ENCODE data around the gene ENAH.

ENAH gene

GRCh38 chr1:225467193-225468020, 185.5 kb downstream of the ENAH start:
- H3K4me1 ChIP-seq (ENCODE audit: insufficient read depth, low read length) = peaks cover 29% of the 10 kb centered on the region
- H3K9me3 ChIP-seq (ENCODE audit: control insufficient read depth, insufficient read depth, low read length) = no peaks in the 10 kb centered on the region
- H3K9ac ChIP-seq (ENCODE audit: low read depth, low read length) = no peak overlapping the region
- H3K36me3 ChIP-seq (ENCODE audit: insufficient read depth, low read length) = no peaks in the 10 kb centered on the region

DNA sequence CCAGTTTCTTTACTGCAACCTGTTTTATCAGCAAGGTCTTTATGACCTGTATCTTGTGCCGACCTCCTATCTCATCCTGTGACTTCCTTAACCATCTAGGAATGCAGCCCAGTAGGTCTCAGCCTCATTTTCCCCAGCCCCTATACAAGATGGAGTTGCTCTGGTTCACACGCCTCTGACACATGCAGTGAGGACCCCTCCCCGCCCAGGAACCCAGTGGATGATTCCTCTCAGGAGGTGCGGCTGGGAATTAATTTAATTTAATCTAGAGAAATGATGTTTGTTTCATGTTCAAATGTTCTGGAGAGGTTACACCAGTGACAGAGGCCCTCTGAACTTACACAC, 186.1 kb downstream of the ENAH start:
- H3K9me3 ChIP-seq (ENCODE audit: control insufficient read depth, insufficient read depth, low read length) = no peaks in the 10 kb centered on the region
- H3K9ac ChIP-seq (ENCODE audit: low read depth, low read length) = no peak overlapping the region
- no peaks in the 10 kb centered on the region for H3K36me3 ChIP-seq (ENCODE audit: insufficient read depth, low read length)
- peaks cover 29% of the 10 kb centered on the region for H3K4me1 ChIP-seq (ENCODE audit: insufficient read depth, low read length)

DNA sequence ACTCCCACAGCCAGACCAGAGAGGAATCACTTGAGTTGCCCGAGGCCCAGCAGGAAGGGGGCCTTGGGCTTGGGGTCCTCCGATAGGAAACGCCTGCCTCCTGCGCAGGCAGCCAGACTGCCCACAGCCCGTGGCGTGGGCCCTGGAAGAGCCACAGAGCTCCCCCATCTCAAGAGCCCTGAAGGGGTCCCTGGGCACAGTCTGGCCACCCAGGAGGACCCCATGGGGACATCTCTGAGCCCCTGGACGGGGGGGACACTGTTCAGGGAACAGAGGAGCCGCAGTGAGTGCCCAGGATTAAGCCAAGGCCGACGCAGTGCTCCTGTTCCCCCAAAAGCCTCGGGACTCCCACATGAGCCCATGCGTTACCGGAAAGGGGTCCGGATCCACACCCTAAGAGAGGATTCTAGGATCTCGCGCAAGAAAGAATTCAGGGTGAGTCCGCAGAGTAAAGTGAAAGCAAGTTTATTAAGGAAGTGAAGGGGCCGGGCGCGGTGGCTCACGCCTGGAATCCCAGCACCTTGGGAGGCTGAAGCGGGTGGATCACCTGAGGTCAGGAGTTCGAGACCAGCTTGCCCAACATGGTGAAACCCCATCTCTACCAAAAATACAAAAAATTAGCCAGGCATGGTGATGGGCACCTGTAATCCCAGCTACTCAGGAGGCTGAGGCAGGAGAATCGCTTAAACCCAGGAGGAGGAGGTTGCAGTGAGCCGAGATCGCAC, 187.0 kb downstream of the ENAH start:
- Histone ChIP-seq H3K4me1 (ENCODE audit: insufficient read depth, low read length) (peaks cover 32% of the 10 kb centered on the region), H3K9me3 (ENCODE audit: control insufficient read depth, insufficient read depth, low read length) (no peaks in the 10 kb centered on the region), H3K36me3 (ENCODE audit: insufficient read depth, low read length) (no peaks in the 10 kb centered on the region), H3K9ac (ENCODE audit: low read depth, low read length) (no peak overlapping the region)

DNA sequence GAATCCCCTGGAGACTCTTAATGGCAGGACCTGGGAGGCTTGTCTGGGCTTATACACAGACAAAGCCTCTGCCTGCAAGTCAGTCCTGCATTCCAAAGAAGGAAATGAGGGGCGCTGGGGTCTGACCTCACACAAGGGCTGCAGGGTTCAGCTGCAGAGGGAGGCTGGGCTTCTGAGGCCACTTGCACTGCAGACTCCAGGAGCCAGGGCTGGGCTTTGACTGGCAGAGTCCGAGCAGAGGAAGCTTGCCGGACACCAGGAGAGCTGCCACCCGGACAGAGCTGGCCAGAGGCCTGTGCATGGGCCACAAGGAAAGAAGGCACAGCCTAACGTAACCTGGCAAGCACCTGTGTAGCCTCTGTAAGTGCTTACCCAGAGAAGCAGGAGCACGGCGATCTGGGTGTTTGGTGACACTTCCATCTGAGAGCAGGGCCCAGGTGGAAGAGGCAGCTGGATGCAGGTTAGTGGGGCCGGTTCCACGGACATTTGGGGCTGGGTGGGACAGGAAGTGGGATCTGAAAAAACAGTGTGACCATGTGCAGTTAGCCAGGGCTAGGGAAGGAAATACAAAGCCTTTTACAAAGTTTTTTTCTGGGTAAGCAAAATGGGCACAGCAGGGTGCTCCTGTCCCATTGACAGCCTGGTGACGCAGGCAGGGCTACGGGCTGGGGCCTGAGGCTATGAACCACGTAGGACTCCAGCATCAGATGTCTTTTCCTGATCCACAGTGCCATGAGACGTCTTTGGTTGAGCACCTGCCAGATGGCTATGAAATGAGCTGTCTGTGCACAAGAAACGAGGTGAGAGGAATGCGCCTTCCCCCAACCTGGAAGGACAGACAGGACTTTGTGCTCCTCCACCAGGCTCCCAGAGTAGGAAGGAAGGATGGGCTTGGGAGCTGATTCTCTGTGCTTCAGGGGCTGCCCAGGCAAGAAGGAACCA, 187.8 kb downstream of the ENAH start:
- peaks cover 37% of the 10 kb centered on the region for H3K4me1 ChIP-seq (ENCODE audit: insufficient read depth, low read length)
- peak overlapping the region; percentile 2 for H3K9ac ChIP-seq (ENCODE audit: low read depth, low read length)
- H3K36me3 ChIP-seq (ENCODE audit: insufficient read depth, low read length) = no peaks in the 10 kb centered on the region
- H3K9me3 ChIP-seq (ENCODE audit: control insufficient read depth, insufficient read depth, low read length) = no peaks in the 10 kb centered on the region

- H3K4me1 ChIP-seq (ENCODE audit: insufficient read depth, low read length) = peaks cover 37% of the 10 kb centered on the region
- H3K36me3 ChIP-seq (ENCODE audit: insufficient read depth, low read length) = no peaks in the 10 kb centered on the region
- no peaks in the 10 kb centered on the region for H3K9me3 ChIP-seq (ENCODE audit: control insufficient read depth, insufficient read depth, low read length)
- no peak overlapping the region for H3K9ac ChIP-seq (ENCODE audit: low read depth, low read length)
Measured at GRCh38 chr1:225462714-225463574, 190.0 kb downstream of the ENAH start.

DNA sequence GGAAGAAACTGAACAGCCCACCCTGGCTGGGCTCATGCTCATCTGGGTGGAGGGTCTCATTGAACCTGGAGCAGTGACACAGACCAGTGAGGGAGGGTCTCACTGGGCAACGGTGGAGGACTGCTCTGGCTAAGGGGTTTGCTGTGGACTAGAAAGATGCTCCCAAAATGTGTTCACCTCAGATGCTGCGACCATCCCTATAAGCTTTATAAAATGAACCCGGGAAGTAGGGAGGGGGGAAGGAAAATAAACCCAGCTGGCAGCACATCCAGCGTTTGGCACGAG, 190.6 kb downstream of the ENAH start:
- H3K9ac ChIP-seq (ENCODE audit: low read depth, low read length) = no peak overlapping the region
- no peaks in the 10 kb centered on the region for H3K36me3 ChIP-seq (ENCODE audit: insufficient read depth, low read length)
- no peaks in the 10 kb centered on the region for H3K9me3 ChIP-seq (ENCODE audit: control insufficient read depth, insufficient read depth, low read length)
- peaks cover 37% of the 10 kb centered on the region for H3K4me1 ChIP-seq (ENCODE audit: insufficient read depth, low read length)

DNA sequence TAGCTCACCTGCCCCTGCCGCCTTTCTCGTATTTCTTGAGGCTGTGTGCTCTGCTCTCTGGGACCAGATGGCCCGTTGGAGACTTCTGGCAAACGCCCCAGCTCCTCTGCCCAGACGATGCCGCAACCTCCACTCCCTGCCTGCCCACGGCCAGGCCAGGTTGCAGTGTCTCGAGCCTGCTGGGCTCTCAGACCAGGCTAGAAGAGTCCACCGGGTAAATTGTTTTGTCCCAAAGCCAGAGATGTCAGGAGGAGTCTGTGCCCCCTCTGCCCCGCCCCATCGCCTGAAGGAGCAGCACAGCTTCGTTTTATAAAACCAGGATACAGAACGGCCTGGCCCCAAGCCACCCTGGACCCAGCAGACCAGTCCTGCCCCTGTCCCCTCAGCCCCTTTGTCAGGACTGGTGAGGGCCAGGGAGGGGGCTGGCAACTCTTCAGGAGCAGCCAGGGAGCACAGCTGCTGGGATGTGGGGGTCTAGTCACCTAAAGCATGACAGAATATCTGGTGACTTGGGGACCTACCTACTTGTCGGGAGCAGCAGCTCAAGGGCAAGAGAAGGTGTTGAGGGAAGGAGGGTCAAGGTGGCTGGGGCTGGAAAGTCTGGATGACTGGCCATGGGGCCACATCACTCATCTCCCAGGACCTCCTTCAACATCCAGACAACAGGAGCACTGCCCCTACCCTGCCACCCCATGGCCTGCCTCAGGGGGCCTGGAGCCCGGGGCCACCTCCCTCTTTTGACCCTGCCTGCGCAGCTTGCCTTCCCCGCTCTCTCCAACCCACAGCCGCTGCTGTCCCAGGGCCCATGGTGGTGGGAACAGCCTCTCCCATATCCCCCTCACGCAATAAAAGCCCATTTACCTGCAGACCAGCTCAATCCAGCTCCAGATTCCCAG, 191.1 kb downstream of the ENAH start:
- Histone ChIP-seq H3K36me3 (ENCODE audit: insufficient read depth, low read length) (no peaks in the 10 kb centered on the region), H3K4me1 (ENCODE audit: insufficient read depth, low read length) (peaks cover 37% of the 10 kb centered on the region), H3K9ac (ENCODE audit: low read depth, low read length) (no peak overlapping the region), H3K9me3 (ENCODE audit: control insufficient read depth, insufficient read depth, low read length) (no peaks in the 10 kb centered on the region)

- Histone ChIP-seq H3K9ac (ENCODE audit: low read depth, low read length) (no peak overlapping the region), H3K9me3 (ENCODE audit: control insufficient read depth, insufficient read depth, low read length) (no peaks in the 10 kb centered on the region), H3K4me1 (ENCODE audit: insufficient read depth, low read length) (peaks cover 37% of the 10 kb centered on the region), H3K36me3 (ENCODE audit: insufficient read depth, low read length) (no peaks in the 10 kb centered on the region)
Measured at GRCh38 chr1:225460737-225461532, 192.0 kb downstream of the ENAH start.

GRCh38 chr1:225460021-225460736, 192.7 kb downstream of the ENAH start:
- Histone ChIP-seq H3K4me1 (ENCODE audit: insufficient read depth, low read length) (peaks cover 30% of the 10 kb centered on the region), H3K9ac (ENCODE audit: low read depth, low read length) (no peak overlapping the region), H3K9me3 (ENCODE audit: control insufficient read depth, insufficient read depth, low read length) (no peaks in the 10 kb centered on the region), H3K36me3 (ENCODE audit: insufficient read depth, low read length) (no peaks in the 10 kb centered on the region)

DNA sequence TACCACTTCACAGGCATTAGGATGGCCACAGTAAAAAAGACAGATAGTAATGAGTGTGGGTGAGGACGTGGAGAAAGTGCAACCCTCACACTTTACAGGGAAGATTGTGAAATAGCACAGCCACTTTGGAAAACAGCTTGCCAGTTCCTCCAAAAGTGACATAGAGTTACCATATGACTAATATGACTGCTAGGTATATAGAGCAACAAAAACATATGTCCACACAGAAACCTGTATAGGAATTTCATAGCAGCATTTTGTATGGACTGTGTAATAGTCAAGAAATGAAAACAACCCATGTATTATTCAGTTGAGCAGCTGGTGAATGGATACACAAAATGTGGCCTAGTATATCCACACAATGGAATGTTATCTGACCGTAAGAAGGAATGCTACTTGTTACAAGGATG, 194.7 kb downstream of the ENAH start:
- no peak overlapping the region for H3K9ac ChIP-seq (ENCODE audit: low read depth, low read length)
- H3K9me3 ChIP-seq (ENCODE audit: control insufficient read depth, insufficient read depth, low read length) = no peaks in the 10 kb centered on the region
- no peaks in the 10 kb centered on the region for H3K36me3 ChIP-seq (ENCODE audit: insufficient read depth, low read length)
- H3K4me1 ChIP-seq (ENCODE audit: insufficient read depth, low read length) = peaks cover 22% of the 10 kb centered on the region; the same call in 1 of the 2 replicates

DNA sequence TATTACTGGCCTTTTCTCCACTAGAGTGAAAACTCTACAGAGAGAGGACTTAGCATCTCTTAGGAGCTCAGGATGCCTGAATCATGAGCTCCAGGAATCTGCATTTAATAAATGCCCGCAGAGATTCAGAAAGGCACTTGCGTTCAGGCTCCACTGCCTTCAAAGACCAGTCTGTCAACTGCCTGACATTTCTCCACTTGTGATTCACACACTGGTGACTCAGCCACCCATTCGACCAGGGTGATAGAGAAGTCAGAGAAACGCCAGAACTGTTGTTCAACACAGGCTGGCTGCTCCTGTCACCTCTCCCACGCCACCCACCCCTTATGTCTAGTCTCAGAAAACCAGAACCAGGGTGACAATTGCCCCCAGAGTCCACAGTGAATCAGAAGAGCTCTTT, 198.2 kb downstream of the ENAH start:
- H3K9me3 ChIP-seq (ENCODE audit: control insufficient read depth, insufficient read depth, low read length) = no peaks in the 10 kb centered on the region
- H3K4me1 ChIP-seq (ENCODE audit: insufficient read depth, low read length) = peaks cover 8% of the 10 kb centered on the region; the same call in 1 of the 2 replicates
- H3K9ac ChIP-seq (ENCODE audit: low read depth, low read length) = no peak overlapping the region
- no peaks in the 10 kb centered on the region for H3K36me3 ChIP-seq (ENCODE audit: insufficient read depth, low read length)
